Measurements from ENCODE around the gene ACSBG1.
A peak's percentile ranks its signal among the peaks of the same experiment; 100 is the strongest.
"Not testable (repeated sequence)": the region's sequence is repeated elsewhere in the genome, so short reads cannot be mapped to it uniquely, and the experiment has no call there.

ACSBG1 gene

DNA sequence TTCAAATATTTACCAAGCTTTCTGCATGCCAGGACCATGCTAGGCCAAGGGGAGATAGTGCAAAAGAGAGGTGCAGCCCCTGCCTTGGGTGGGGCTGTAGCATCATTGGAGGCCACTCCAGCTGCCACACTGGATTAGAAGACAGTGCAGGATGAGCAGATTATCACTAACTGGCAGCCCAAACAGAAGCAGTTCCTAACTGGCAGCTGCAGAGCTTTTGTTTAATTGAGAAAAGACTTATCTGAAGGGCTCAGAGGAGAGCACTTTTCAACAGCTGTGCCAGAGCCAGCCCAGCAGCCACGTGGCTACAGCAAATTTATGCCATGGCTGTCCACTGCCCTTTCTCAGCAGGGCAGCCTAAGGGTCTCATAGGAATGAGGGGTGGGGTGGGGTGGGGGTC is 13.5 kb upstream of the ACSBG1 start:
- no peak for DNase-seq

DNA sequence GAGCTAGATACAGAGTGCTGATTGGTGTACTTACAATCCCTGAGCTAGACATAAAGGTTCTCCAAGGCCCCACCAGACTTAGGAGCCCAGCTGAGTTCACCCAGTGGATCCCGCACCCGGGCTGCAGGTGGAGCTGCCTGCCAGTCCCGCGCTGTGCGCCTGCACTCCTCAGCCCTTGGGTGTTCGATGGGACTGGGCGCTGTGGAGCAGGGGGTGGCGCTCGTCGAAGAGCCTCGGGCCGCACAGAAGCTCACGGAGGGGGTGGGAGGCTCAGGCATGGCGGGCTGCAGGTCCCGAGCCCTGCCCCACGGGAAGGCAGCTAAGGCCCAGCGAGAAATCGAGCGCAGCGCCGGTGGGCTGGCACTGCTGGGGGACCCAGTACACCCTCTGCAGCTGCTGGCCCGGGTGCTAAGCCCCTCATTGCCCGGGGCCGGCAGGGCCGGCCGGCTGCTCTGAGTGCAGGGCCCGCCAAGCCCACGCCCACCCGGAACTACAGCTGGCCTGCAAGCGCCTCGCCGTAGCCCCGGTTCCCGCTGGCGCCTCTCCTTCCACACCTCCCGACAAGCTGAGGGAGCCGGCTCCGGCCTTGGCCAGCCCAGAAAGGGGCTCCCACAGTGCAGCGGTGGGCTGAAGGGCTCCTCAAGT is 11.7 kb upstream of the ACSBG1 start:
- not testable (repeated sequence) for DNase-seq

DNA sequence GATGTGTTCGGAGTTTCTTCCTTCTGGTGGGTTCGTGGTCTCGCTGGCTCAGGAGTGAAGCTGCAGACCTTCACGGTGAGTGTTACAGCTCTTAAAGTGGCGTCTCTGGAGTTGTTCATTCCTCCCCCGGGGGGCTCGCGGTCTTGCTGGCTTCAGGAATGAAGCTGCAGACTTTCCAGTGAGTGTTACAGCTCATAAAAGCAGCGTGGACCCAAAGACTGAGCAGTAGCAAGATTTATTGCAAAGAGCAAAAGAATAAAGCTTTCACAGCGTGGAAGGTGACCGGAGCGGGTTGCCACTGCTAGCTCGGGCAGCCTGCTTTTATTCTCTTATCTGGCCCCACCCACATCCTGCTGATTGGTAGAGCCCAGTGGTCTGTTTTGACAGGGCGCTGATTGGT is 11.0 kb upstream of the ACSBG1 start:
- not testable (repeated sequence) for DNase-seq

DNA sequence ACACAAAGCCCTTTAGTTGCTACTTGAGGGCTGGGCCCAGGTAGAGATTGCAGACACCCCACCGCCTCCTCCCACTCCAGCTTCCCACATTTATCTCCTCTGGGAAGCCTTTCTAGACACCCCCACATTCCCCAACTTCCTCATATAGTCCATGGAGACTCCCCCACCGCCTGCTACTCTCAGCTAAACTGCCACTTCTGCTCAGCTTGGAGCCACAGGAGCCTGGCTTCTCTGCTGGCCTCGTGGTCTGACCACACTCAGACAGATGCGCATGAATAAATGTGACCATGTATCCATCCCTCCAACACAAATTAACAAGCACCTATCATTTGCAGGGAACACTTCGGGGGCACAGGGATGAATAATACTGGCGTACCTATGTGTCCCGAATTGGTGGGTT is 10.5 kb upstream of the ACSBG1 start:
- no peak for DNase-seq

DNA sequence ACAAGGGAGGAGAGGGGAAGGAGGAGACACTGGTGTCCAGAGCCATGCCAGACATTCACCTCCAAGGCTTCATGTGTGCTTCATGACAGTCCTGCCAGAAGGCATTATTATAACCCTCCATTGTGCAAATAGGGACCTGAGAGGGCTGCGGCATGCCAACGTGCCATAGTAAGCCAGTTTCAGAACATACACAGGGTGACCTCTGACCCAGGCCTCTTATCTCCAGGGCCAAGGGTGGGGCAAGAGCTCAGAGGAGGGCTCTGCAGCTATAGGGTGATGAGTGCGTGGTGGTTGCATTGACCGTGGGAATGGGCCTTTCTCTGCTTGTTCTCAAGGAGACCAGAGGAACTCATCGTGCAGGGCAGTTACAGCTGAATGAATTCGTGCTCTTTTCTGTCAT is 9.7 kb upstream of the ACSBG1 start:
- DNase-seq = no peak

DNA sequence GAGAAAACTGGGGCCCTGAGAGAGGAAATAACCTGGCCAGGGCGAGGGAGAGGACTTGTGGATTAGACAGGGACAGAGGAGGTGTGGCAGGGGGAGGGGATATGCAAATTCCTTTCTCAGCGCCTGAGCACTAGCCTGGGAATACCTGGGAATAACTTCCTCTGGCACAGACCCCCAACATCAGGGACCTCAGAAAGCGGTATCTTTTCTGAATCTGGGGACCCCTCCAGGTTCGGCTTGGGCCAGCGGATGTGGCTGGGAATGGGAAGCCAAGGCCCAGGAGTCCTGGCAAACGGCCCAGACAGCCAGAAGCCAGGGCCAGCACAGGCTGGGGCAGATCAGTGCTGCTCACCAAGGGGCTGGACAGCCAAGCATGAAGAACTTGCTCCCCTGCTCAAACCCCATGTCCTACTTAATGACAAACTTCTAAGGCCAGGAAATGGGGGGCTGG is 9.2 kb upstream of the ACSBG1 start:
- no peak for DNase-seq

DNA sequence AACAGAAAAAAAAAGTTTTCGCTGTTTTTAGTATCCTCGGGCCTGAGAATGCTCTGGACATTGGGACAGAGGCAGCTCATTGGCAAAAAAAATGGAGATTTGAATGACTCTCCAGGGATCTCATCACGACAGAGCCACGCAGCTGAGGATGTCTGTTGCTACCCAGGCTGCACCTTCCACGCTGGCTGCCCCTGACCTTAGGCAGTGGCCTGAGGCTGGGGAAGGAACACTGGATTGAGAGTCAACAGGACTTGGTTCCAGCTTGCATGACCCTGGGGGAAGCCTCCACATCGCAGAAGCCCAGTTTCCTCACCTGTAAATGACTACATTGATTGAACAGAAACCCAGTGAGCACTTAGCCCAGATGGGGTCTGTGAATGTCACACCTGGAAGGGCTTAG is 8.7 kb upstream of the ACSBG1 start:
- DNase-seq = no peak

DNA sequence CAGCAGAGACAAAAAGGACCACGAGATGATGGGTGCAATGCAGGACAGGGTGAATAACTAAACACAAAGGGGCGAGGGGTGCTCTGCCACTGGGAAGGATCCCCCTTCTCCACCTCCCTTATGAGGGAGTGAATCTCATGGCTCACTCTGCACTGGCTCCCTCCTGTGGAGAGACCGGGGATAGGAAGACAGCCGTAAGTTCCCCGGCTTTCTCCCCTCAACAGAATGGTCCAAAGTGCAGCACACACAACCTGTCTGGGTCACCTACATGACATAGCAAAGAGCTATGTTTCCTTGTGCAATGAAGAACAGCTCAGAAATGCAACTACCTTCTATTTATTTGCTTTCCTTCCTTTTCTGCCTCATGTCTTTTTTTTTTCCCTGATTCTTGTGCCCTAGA is 7.8 kb upstream of the ACSBG1 start:
- DNase-seq = peak; percentile 11

DNA sequence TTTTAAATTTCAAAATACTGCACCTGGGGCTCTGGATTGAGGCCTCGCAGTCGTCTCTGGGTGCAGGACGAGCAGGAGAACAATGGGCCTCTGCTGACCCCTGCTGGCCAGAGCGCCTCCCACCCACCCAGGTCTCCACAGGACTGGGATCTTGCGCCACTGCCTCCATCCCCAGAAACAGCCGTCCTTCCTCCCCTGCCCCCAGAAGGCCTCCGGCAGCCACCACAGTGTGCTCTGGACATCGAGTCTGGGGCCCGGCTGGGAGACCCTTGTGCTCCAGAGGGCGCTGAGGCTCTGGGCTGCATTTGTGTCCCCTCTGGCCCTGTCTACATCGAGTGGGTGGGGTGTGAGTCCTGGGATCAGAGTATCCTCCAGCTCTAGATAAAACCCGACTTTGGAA is 6.7 kb upstream of the ACSBG1 start:
- DNase-seq = peak; percentile 63

DNA sequence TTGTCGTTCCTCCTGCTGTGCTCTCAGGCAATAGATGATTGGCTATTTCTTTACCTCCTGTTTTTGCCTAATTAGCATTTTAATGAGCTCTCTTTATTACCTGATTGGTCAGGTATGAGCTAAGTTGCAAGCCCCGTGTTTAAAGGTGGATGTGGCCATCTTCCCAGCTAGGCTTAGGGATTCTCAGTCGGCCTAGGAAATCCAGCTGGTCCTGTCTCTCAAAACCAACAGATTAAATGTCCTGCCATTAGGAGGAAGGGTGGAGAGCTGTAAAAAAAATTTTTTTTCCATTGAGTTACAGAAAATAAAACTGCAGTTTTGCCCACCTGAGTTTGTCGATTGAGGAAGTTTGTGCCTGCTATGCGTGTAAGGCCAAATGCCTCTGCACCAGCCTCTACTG is 5.4 kb upstream of the ACSBG1 start:
- DNase-seq = no peak

DNA sequence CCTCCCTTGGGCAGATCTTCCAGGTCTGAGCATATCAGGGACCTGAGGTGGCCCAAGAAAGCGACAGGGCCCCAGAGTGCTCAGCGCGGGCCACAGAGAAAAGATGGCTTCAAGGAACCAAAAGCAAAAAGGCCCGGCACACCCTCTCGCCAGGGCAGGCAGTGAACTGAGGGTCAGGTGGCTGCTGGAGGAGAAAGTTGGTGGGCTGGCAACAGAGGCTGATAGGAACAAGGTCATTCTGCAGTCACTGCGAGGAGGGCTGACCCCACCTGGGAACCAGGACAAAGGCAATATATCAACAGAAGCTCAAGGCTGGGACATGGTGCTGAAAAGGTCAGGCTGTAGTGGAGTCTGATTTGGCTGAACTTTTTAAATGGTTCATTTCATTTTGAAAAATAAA is 2.8 kb upstream of the ACSBG1 start:
- DNase-seq = no peak

DNA sequence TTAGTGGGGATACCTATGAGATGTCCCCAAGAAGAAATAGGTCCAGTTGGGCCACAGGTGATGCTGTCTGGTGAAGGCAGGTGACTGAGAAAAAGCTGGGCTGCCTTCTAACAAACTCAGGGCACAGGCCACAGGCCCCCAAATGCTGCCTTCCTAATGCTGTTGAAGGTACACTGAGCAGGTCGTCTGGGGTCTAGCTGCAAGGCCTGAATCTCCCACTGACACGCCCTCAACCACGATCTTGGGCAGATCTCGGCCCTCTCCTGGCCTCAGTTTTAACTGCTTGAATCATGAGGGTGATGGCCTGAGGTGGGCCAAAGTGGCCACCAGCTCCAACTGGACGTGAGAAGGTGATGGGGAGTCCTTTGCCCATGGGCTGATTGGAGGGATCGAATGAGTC is 2.1 kb upstream of the ACSBG1 start:
- no peak for DNase-seq

DNA sequence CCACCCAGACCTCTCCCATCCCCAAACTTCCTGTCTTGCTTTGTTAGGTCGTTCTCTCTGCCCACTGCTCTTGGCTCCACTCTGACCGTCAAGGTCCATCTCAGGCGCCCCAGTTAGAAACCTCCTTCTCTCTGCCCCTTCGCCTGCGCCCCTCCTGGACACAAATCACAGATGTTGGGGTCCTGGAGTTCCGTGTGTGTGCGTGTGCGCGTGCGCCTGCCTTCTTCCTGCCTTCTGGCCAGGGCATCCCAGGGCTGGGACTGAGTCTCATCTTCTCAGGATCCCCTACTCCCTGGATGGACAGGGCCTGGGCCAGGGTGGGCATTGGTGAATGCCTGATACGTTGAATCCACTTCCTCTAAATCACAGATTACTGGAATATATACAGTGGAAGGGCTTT is 869 bp downstream of the ACSBG1 start:
- no peak for DNase-seq

DNA sequence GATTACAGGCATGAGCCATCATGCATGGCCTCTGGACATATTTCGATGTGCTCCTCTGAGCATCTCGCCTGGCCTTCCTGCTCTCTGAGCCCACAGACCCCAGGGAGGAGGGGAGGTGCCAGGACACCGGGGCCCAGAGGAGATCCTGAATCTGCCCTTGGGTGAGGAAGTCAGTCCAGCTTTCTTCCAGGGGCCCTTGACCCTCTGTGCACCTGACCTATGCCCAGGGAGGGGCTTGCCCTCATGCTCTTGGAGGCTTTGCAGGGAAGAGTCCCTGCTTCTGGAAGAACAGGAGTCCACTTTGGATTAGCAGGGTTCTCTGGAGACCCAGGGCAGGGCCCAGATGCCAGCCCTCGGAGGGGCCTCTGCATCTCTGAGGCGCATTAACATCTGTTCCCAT is 1.4 kb downstream of the ACSBG1 start:
- no peak for DNase-seq

DNA sequence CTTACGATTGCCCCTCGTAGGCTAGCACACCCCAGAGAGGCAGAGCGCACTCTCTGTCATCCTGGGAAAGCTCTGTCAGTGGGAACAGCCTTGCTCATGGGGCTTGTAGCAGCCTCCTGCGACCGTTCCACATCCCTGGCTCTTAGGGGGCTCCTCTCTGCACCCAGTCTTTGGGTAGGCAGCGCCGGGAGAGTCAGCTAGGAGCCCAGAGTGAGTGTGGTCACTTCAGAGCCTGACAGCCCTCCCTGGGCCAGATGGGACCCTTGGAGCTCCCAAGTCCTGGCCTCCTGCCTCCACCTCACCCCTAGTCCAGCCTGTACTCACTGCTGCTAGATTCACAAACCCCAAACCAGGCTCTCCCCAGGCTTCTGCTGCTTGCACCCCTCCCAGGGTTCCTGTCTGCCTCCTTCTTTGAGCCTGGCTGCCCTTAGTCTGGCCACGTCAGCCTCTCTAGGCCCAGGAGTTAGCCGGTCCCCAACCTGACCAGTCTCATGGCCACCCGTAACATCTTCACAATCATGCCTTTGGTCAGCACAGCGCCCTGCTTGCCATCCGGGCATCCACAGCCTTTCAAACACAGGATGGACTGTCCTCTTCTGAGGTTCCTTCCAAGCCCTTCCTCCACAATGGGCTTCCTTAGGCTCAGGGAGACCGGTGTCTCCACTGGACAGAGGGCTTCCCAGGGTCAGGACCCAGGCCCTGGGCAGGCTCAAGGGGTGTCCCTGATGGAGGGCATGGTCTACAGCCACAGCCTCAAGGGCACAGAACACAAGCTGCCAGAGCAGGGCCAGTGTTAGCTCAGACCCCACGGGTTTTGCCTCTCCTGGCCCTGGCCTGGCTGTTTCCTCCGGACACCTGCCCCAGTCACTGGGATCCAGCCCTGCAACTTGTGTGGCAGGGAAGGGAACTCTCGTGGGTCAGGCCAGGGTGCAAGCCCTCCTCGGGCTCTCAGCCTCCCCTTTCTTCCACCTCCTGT is 4.6 kb downstream of the ACSBG1 start:
- no peak for DNase-seq

DNA sequence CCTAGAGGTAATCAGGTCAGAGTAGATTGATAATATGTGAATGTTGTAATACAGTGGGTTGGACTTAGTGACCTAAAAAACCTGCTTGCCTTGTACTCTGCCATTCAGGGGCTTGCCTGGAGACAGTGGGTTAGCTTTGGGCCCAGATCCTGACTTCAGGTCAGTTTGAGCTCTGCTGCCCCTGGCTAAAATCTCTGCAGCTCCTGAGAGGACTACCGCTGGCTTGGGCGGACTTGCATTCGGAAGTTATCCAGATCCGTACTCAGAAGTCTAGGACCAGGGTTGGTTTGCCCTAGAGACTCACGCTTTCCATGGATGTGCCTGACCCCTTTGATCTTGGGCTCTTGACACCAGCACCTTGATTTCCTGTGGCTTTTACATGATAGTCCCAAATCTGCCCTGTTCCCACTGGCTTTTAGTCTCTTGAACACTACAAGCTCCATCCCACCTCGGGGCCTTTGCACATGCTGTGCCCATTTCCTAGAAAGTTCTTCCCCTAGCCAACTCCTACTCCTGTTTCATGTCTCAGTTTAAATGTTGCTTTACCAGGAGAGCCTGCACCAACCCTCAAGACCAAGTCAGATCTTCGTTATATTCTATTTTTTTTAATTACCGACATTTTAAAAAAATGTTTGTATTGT is 5.9 kb downstream of the ACSBG1 start:
- no peak for DNase-seq

DNA sequence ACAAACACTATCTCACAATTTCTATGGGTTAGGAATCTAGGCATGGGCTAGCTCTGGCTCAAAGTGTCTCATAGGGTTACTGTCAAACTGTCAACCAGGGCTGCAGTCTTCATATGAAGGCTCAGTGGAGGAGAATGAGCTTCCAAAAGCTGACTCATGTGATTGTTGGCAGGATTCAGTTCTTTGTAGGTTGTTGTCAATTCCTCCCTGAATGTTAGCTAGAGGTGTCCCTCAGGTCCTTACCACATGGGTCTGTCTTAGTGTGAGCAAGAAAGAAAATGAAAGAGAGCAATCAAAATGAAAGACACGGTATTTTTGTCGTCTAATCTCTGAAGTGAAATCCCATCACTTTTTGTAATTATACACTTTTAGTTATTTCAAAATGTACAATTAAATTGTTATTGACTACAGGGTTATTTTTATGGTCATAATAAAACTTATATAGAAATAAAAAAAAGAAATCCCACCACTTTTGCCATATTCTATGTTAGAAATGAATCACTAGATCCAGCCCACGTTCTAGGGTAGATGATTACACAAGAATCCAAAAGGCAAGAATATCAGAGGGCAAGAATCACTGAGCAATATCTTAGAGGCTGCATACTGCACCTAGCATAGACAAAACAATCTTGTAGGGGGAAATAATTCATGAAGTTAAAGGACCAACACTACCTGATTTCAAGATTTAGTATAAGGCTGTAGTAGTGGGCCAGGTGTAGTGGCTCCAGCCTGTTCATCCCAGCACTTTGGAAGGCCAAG is 8.4 kb downstream of the ACSBG1 start:
- no peak for DNase-seq

DNA sequence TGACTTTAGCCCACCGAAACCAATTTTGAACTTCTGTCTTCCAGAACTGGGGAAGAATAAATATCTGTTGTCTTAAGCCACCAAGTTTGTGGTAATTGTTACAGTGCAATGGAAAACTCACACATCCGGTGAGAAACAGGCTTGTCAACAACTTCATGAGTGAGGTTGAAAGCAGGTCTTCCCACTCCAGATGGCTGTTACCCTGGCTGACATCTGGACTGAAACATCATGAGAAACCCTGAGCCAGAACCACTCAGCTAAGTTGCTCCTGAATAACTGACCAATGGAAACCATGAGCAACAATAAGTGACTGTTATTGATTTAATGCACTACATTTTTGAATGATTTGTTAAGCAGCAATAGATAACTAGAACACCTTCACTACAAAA is 10.3 kb downstream of the ACSBG1 start:
- no peak for DNase-seq

DNA sequence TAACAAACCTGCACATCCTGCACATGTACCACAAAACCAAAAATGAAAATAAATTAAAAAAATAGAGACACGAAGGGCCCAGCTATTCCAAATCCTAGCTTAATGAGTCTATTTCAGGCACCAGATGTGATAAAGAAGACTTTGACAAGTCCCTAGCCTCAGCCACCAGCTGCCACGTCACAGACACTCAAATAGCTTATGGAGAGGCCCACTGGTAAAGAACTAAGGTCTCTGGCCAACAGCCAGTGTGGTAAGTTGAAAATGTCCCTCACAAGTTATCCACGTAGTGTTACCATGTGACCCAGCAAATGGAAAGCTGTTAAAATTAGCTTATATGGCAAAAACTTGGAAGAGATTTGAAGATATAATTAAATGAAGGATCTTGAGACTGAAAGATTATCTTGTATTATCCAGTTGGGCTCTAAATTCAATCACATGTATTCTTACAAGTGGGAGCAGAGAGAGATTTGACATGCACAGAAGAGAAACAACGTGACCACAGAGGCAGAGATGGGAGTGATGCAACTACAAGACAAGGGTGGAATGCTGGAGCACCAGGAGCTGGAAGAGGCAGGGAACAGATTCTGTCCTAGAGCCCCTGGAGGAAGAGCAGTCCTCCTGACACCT is 10.9 kb downstream of the ACSBG1 start:
- DNase-seq = no peak

DNA sequence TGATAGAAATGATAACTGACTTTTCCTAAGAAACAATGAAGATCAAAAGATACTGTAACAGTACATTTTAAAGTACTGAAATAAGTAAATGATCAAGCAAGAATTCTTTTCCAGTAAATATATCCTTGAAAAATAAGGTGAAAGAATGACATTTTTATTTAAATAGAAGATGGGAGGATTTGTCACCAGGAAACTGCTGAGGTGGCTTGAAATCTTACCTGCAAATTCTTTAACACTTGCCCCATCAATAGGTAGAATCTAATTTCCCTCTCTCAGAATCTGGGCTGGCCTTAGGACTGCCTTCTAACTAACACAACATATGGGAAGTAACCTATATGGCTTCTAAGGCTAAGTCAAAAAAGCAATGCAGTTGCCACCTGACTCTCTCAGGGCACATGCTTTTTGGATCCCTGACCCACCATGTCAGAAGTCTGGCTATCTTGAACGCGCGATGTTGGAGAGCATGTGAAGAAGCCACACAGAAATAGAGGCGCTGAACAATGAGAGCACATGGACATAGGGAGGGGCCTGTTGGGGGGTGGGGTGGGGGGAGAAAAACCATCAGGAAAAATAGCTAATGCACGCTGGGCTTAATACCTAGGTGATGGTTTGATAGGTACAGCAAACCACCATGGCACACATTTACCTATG is 11.5 kb downstream of the ACSBG1 start:
- DNase-seq = no peak

DNA sequence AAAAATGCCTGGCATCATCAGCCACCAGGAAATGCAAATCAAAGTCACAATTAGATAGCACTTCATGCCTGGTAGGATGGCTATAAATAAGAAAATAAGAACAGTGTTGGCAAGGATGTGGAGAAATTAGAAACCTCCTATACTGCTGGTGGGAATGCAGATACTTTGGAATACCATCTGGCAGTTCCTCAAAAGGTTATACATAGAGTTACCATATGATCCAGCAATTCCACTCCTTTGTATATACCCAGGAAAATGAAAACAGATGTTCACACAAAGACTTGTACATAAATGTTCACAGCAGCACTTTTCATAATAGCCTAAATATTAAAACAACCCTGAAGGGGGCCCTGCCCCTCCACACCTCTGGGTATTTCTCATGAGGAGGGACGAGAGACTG is 13.7 kb downstream of the ACSBG1 start:
- no peak for DNase-seq

All from NCI-H1694 (cell line).